ENCODE measurements around the gene NXNL1. TPM values are rescaled to one million over a fixed set of nuclear protein-coding genes. Genes with fewer than 3 reads are reported as not detected.
"Not testable (repeated sequence)": the region's sequence is repeated elsewhere in the genome, so short reads cannot be mapped to it uniquely, and the experiment has no call there.

The NXNL1 gene
- total RNA-seq, 4 donors from 2014 or later: not detected

DNA sequence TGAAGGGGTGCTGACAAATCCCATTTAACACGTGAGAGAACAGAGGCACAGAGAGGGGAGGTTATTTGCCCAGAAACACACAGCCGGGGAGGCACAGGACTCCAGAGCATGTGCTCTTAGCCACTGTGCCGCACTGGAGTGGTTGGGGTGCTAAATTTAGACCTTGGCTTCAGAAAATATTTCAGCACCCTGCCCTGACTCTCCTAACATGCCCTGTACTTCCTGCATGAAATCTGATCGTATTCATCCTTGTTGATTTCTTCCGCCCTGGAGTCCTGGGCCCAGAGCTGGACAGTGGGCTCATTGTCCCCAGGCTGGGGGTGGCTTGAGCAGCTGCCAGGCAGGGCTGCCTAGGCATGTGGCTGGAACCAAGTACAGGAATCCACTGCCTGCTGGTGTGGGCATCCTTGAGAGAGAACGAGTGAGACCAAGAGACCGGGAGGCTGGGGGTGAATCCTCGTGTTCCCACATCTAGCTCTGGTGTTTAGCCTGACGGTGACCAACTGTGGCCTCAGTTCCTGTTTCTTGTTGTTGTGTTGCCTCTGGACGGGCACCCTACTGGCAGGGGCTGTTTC, 14.9 kb upstream of the NXNL1 start:
- no peak for DNase-seq
- WGBS, 2 donors: 39 to 52% methylated on average over 6 to 10 of the region's 10 CpGs
- Histone ChIP-seq H3K27ac (peak overlapping the region in 3 of 4 donors; percentile 24 to 73 (median 31)), H3K27me3 (no peaks in the 10 kb centered on the region), H3K4me1 (peaks cover 0 to 49% (median 18%) of the 10 kb centered on the region in 3 donors), H3K9me3 (no peaks in the 10 kb centered on the region), H3K36me3 (no peaks in the 10 kb centered on the region), H3K4me3 (peak overlapping the region in 1 of 4 donors; percentile 15)
- intact Hi-C loops (cut with DNase I): no loop called here
- TF ChIP-seq POLR2A (IDR thresholded peaks at IDR 0.05): no peak
- TF ChIP-seq, protein P1, sequence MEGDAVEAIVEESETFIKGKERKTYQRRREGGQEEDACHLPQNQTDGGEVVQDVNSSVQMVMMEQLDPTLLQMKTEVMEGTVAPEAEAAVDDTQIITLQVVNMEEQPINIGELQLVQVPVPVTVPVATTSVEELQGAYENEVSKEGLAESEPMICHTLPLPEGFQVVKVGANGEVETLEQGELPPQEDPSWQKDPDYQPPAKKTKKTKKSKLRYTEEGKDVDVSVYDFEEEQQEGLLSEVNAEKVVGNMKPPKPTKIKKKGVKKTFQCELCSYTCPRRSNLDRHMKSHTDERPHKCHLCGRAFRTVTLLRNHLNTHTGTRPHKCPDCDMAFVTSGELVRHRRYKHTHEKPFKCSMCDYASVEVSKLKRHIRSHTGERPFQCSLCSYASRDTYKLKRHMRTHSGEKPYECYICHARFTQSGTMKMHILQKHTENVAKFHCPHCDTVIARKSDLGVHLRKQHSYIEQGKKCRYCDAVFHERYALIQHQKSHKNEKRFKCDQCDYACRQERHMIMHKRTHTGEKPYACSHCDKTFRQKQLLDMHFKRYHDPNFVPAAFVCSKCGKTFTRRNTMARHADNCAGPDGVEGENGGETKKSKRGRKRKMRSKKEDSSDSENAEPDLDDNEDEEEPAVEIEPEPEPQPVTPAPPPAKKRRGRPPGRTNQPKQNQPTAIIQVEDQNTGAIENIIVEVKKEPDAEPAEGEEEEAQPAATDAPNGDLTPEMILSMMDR (IDR thresholded peaks at IDR 0.05): no peak

DNA sequence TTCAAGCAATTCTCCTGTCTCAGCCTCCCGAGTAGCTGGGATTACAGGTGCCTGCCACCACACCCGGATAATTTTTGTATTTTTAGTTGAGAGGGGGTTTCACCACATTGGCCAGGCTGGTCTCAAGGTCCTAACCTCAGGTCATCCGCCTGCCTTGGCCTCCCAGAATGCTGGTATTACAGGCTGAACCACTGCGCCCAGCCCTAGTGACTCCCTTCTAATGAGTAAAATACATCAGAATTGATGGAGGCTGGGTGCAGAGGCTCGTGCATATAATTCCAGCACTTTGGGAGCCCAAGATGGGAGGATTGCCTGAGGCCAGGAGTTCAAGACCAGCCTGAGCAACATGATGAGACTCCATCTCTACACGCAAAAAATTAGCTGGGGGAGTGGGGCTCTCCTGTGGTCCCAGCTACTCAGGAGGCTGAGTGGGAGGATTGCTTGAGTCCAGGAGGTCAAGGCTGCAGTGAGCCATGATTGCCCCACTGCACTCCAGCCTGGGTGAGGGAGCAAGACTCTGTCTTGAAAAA, 14.3 kb upstream of the NXNL1 start:
- WGBS, 2 donors: 80 to 93% methylated on average over 3 to 6 of the region's 6 CpGs
- H3K4me1 ChIP-seq: peaks cover 0 to 51% (median 18%) of the 10 kb centered on the region in 3 donors
- H3K9me3 ChIP-seq; intact Hi-C loops (cut with DNase I); H3K36me3 ChIP-seq; DNase-seq; H3K27me3 ChIP-seq; H3K4me3 ChIP-seq: not testable (repeated sequence)
- peak overlapping the region in 3 of 4 donors; percentile 24 to 73 (median 31) for H3K27ac ChIP-seq

DNA sequence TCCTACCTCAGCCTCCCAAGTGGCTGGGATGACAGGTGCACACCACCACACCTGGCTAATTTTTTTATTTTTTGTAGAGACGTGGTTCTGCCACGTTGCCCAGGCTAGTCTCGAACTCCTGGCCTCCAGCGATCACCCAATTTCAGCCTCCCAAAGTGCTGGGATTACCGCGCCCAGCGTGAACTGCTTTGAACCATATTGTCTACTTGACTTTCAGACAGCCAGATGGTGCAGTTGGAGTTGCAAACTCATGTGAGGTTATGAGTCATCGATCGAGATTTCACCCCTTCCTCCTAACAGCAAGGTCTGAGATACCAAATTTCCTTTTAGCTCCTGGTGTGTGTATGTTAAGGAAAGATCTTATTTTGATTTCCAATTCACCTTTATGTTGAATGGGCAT, 12.3 kb upstream of the NXNL1 start:
- H3K4me1 ChIP-seq: peaks cover 10 to 60% (median 30%) of the 10 kb centered on the region in 3 donors

DNA sequence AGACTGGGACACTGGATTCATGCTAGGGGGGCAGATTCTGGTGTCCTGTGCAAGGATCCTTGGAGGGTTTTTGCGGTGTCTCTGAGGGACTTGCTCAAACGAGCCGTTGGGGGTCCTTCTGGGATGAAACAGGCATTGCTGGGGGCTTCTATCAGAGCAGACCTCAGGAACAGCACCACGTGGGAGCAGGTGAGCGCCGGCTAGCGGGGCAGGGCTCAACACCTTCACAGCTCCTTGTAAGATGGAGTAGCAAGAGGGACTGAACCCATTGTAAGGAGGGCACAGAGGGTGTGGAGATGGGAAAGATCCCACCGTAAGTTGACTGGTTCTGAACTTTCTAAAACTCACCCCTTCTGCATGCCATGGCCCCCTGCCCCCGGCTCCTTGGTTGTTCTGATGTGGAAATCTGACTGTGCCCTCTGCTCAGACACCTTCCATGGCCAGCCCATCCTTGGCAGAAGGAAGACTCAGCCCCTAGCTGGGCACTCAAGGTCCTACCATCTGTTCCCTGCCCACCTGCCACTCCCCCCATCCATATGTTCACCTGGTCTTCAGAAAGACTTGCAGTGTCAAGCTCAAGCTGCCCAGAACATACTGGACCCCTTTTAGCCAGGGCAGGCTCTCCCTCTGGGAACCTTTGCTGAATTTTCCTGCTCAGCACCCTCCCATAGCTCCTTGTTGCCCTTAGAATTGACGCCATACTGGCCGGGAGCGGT, 10.8 kb upstream of the NXNL1 start:
- no peaks in the 10 kb centered on the region for H3K27me3 ChIP-seq
- H3K36me3 ChIP-seq: no peaks in the 10 kb centered on the region
- peak overlapping the region in 2 of 4 donors; percentile 89 to 95 for H3K27ac ChIP-seq
- no peaks in the 10 kb centered on the region for H3K9me3 ChIP-seq
- no peak for DNase-seq
- peaks cover 10 to 73% (median 38%) of the 10 kb centered on the region in 3 donors for H3K4me1 ChIP-seq
- WGBS, 2 donors: 38 to 57% methylated on average over 2 to 6 of the region's 12 CpGs
- H3K4me3 ChIP-seq: peak overlapping the region; percentile 64 to 95 (median 84)
- intact Hi-C loops (cut with DNase I): no loop called here
- TF ChIP-seq, protein P1 (IDR thresholded peaks at IDR 0.05): no peak
- no peak for TF ChIP-seq POLR2A (IDR thresholded peaks at IDR 0.05)

More for the DNA sequence above, 12.3 kb upstream of the NXNL1 start:
- Histone ChIP-seq H3K4me3 (no peak overlapping the region), H3K27me3 (no peaks in the 10 kb centered on the region), H3K27ac (peak overlapping the region in 1 of 4 donors; percentile 1), H3K36me3 (no peaks in the 10 kb centered on the region), H3K9me3 (no peaks in the 10 kb centered on the region)
- intact Hi-C loops (cut with DNase I): no loop called here
- DNase-seq: no peak
- TF ChIP-seq, protein P1 (IDR thresholded peaks at IDR 0.05): no peak
- no peak for TF ChIP-seq POLR2A (IDR thresholded peaks at IDR 0.05)
- 74 to 80% methylated on average over 9 of the region's 9 CpGs for WGBS, 2 donors

DNA sequence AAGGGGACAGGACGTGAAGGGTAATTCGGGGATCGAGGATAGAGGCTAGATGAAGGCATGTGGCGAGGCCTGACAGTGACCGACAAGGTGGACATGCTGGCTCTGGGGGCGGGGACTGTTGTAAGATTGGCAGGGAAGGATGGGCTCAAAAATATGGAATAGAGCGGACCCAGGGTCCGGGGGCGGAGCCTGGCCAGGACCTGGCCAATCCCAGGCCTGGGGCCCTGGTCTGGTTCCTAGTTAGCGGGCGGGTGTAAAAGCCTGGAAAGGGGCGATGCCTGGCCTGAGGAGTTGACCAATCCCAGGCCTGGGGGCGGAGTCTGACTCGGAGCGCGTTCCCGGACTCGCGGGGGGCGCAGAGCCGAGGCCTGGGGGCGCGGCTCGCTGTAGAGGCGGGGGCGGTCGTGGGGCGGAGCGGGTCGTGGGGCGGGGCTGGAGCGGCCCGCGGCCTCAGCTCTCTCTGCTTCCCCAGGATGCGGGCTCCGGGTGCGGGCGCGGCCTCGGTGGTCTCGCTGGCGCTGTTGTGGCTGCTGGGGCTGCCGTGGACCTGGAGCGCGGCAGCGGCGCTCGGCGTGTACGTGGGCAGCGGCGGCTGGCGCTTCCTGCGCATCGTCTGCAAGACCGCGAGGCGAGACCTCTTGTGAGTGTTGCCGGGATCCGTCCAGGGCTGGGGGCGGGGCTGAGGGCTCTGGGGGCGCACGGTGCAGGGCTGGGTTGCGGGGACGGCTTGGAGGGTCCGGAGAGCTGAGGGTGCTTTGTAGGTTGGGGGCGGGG, 9.5 kb upstream of the NXNL1 start, which contains the start of gene SLC27A1:
SLC27A1 (plus strand) TSS at position 457 of the 774 bp plus-strand sequence; CDS start at position 474, 17 bp downstream.
- Histone ChIP-seq H3K9me3 (no peaks in the 10 kb centered on the region), H3K27ac (peak within 1 kb of the TSS; percentile 86 to 95 (median 90)), H3K36me3 (no peaks in the 10 kb centered on the region), H3K4me1 (peaks cover 10 to 74% (median 30%) of the 10 kb centered on the region in 3 donors), H3K27me3 (no peaks in the 10 kb centered on the region), H3K4me3 (peak within 1 kb of the TSS; percentile 64 to 95 (median 84))
- TF ChIP-seq, protein P1 (IDR thresholded peaks at IDR 0.05): no peak
- peak in 2 of 4 donors; percentile 31 to 62 for TF ChIP-seq POLR2A (IDR thresholded peaks at IDR 0.05)
- intact Hi-C loops (cut with DNase I): no loop called here
- 0 to 1% methylated on average over 10 to 12 of the region's 67 CpGs for WGBS, 2 donors
- peak; percentile 96 for DNase-seq

All from esophagus squamous epithelium (tissue), 5 donors.